NOMO-1 treated with DMSO at 0.1 percent for 48 hours (cell line): Measurements from ENCODE around the gene MTRR.
"Not testable (repeated sequence)": the region's sequence is repeated elsewhere in the genome, so short reads cannot be mapped to it uniquely, and the experiment has no call there.

Experiments used
- DNase-seq: peaks from one replicate; lab custom pipeline; 2025; ENCODE audit not compliant: unreplicated experiment; lab: John Stamatoyannopoulos, UW

Gene MTRR

DNA sequence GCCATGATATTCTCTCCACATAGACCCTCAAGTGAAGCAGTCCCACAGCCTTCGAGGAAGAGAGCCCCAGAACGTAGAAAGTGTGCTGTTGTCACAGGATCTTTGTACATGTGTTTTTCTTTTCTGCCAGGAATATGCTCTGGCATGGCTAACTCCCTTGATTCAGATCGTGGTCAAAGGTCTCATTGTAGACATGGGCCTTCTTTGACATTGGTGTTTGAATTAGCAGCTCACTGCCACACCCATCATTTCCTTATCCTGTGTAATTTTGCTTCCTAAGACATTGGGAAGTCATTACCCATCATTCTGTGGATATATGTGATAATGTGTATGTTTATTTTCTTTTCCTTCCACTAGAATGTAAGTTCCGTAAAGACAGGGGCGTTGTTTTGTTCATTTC is 25.5 kb downstream of the MTRR start:
- DNase-seq: no peak

DNA sequence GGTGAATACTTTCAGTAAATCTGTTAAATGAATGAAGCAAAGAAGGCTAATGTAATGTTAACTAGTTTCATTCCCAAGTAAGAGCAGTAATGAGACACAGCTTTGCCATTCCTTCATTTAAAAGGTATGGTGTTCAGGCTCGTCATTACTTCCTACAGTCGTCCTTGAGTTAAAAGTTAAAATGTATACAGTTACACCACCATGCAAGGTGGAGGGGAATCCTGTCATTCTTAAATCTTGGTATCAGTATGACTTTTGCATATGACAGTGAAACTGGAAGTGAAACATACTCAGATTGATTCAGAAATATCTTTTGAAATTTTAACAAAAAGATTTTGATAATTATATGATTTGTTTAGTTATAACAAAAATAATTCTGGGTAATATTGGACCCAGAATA is 25.9 kb downstream of the MTRR start:
- DNase-seq: no peak

DNA sequence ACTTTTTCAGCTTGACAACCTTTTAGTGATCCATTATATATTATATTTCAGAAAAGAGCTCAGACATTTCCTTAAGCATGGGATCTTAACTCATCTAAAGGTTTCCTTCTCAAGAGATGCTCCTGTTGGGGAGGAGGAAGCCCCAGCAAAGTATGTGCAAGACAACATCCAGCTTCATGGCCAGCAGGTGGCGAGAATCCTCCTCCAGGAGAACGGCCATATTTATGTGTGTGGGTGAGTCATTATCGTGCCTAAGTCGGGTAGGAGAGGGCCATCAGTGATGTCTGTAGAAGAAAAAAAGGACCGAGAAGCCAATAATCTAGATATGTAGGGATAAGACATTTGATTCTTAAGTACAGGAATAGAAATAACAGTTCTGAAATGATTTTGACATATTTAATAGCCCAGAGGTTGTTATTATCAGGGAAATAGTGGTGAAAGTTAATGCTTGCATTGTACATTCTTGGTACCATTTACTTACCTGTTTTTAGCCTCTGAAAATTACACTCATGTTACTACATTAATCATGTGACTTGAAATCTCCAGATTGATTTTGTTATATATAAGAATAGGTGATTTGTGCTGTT is 28.2 kb downstream of the MTRR start:
- DNase-seq: peak; percentile 63

DNA sequence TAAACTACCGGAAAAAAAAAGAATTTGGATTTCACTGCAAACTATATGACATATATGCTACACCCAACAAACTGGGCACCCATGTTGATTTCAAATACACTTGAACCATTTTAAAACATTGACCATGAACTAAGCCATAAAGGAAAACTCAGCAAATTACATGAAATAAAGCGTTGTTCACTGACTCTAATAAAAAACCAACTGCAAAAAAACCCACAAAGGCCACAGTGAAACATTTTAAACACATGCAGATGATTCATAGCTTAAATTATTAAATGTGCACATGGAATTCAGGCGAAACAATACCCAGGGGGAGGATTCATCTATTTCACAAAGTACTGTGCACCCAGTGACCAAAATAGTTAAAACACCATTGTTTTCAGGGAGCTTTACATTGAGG is 33.3 kb downstream of the MTRR start:
- DNase-seq: no peak

DNA sequence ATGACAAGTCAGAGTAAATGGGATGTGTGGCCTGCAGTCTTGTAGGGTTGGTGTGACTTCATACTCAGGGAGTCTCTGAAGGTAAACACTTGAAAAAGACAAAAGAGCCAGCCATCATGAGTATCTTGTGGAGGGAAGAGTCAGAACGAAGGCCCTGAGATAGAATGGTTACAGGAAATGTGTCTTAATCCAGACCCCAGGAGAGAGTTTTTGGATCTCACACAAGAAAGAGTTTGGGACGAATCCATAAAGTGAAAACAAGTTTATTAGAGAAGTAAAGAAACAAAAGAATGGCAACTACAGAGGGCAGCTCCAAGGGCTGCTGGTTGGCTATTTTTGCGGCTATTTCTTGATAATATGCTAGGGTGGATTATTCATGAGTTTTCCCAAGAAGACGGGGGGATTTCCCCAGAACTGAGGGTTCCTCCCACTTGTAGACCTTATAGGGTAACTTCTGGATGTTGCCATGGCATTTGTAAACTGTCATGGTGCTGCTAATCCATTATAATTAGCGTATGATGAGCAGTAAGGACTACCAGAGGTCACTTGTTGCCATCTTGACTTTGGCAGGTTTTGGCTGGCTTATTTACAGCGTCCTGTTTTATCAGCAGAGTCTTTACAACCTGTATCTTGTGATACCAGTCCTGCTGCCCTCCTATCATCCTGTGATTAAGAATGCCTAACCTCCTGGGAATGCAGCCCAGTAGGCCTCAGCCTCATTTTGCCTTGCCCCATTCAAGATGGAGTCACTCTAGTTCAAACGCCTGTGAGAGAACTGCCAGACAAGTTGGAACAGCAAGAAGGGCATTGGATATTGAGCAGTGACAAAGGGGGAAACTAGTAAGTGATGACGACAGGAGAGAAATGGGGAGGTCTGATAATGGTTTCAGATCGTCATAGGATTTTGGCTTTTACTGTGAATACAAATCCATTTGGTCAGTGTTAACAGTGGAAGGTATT is 34.0 kb downstream of the MTRR start:
- no peak for DNase-seq

DNA sequence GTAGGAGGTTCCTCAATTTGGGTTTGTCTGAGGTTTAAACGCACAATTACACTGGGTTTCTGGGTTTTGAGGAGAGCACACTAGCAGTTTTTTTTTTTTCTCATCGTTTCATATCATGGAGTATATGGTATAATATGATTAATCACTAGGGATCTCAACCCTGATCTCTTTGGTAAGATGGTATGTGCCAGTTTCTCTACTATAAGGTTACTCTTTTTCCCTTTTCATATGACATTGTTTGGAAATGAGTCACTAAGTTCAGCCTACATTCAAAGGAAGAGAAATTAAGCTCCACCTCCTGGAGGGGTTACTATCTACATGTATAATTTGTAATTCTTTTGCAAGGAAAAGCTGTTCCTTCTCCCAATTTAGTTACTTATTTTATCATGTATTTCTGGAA is 35.2 kb downstream of the MTRR start:
- no peak for DNase-seq

DNA sequence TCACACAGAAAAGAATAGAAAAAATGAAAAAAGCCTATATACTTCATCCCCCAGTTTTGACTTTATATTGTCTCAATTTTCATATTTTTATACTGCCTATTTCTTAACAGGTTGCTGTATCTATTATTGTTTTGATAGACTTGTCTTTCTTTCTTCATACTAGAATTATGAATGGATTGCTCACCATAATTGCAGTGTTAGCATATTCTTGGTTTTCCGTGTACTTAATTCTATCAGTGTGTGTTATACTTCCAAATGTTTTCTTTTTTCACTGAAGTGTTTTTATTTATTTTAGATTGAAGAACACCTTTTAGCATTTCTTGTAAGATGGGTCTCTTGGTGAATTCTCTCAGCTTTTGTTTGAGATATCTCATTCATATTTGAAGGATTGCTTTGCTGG is 38.7 kb downstream of the MTRR start:
- no peak for DNase-seq

DNA sequence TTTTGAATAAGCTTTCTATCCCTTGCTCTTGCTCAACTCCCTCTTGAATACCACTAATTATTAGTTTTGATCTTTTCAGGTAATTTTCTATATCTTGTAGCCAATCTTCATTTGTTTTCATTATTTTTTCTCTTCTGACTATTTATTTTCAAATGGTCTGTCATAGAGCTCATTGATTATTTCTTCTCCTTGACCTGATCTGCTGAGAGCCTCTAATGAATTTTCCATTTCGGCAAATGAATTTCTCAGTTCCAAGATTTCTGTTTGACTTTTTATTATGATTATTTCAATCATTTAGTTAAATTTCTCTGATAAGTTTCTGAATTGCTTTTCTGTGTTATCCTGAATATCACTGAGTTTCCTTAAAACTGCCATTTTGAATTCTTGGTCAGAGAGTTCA is 39.4 kb downstream of the MTRR start:
- DNase-seq: no peak

DNA sequence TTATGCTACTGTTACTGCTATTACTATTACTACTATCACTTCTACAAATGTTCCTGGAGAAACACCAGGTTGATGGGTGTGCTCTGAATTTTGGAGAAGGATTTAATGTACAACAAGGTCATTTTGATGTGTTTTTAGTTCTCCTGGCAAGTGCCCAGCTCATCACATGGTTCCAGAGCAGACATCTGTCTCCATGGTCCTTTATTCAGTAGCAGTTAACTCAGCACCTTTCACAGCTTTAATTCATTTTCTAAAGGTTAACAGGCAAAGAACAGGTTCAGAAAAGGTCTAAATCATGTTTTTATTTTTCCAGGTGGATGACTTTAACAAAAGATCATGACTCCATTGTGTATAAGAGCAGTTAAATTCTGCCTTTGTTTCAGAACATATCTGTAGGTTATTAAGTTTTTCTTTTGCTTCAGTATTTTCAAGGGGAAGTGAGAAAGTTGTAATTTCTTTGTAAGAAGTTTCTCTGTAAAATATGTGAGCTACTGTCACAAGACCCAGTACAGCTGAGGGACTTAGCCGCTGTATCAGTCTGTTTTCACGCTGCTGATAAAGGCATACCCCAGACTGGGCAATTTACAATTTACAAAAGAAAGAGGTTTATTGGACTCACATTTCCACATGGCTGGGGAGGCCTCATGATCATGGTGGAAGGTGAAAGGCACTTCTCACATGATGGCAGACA is 41.9 kb downstream of the MTRR start:
- DNase-seq: no peak

DNA sequence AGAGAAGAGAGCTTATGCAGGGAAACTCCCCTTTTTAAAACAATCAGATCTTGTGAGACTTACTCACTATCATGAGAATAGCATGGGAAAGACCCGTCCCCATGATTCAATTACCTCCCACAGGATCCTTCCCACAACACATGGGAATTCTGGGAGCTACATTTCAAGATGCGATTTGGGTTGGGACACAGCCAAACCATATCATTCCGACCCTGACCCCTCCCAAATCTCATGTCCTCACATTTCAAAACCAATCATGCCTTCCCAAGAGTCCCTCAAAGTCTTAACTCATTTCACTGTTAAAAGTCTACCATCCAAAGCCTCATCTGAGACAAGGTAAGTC is 42.5 kb downstream of the MTRR start:
- not testable (repeated sequence) for DNase-seq

DNA sequence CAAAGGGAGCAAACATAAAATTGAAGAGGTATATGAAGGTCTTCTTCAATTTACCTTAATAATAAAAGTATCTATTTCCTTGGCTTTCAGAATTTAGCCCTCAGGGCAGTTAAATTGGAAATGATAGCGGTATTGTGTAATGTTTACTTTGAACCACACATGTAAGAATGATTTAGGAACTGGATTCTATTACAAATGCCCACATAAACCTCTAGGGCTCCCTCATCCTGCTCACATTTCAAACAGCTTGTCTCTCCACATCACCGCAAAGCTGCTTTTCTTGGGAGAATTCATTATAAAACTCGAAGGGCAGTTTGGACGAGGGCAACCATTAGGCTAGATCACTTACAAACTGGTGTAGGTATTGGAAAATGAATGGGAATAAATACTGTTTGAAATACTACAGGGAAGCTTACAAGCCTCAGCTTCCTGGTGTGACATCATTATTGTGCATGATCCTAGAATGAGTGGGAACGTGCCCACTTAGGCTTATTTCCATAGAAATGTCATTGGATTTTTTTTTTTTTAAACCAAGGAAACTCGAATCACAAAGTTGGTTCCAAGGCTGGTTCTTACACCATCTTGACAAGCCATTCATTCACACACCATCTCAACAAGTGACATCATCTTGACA is 47.3 kb downstream of the MTRR start:
- DNase-seq: peak; percentile 55

DNA sequence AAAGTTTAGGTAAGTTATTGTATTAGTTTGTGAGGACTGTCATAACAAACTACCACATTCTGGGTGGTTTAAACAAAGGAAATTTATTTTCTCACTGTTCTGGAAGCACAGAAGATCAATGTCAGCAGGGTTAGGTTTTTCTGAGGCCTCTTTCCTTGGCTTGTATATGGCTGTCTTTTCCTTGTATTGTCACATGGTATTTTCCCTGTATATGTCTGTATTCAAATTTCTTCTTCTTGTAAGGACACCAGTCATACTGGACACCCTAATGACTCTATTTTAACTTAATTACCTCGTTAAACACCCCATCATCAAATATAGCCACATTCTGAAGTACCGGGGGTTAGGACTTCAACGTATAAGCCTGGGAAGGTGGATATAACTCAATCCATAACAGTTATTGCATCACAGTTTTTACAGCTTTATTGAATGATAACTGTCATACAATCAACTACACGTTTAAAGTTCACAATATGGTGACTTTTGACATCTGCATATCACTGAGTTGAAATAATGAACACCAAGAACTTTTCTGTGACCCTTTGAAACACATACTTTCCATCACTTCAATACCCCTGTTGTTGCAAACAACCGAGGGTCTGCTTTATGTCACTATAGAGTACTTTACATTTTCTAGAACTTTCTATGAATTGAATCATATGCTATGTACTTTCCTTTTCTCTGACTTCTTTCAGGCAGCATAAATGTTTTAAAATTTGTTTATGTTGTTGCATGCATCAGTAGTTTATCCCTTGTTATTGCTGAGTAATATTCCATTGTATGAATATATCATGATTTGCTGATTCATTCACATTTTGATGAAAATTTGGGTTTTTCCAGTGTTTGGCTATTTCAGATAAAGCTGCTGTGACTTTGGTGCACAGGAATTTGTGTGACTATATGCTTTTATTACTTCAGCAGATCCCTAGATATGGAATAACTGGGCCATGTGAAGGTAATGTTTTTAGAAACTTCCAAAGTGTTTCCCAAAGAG is 48.5 kb downstream of the MTRR start:
- no peak for DNase-seq

DNA sequence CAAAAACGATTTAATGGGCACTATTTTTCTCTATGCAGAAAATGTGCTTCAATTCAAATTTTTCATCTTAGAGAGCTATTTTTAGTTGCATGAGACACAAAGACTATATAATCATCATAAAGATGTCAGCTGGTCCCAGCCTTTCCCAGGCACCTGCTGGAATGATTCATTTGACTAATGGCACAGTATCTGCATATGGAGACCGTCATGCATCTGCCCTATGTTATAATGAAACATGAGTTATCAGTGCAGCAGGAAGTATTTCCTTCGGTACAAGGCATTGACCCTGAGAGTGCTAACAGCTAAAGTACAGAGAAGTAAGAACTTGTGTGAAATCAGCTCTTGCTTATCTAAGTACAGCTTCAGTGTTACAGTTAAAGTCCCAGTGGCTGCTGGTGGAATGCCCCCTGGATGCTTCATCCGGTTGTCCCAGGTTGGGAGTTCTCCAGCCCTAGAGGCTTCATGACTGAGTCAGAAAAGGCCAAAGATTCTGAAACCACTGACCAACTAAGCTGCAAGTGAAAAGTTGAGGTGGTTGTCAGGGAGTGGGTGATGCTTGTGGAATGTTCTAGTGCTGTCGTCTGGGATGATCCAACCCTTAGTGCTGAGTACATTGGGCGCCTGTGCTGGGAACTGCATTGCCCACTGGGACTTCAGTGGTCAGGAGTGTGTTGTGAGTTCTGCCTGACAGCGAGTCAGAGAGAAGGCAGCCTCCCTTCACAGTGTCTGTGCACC is 57.2 kb downstream of the MTRR start:
- no peak for DNase-seq

DNA sequence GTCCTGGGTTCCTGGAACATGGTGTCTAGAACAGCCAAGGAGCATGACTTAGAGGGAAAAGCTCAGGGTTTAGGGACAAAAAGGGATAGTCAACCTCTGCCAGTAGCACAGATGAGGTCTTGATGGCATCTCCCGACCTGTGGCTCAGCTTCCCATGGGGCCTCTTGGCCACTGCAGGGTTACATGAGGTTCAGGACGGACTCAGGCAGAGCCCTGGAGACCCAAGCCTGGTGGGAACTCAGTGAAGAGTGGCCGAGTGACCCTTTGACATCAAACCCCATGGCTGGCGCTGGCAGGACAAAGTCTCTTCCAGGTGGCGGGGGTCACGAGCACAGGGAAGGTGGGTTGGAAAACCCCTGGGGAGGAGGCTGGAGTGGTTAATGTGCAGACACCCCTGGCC is 57.8 kb downstream of the MTRR start:
- no peak for DNase-seq

DNA sequence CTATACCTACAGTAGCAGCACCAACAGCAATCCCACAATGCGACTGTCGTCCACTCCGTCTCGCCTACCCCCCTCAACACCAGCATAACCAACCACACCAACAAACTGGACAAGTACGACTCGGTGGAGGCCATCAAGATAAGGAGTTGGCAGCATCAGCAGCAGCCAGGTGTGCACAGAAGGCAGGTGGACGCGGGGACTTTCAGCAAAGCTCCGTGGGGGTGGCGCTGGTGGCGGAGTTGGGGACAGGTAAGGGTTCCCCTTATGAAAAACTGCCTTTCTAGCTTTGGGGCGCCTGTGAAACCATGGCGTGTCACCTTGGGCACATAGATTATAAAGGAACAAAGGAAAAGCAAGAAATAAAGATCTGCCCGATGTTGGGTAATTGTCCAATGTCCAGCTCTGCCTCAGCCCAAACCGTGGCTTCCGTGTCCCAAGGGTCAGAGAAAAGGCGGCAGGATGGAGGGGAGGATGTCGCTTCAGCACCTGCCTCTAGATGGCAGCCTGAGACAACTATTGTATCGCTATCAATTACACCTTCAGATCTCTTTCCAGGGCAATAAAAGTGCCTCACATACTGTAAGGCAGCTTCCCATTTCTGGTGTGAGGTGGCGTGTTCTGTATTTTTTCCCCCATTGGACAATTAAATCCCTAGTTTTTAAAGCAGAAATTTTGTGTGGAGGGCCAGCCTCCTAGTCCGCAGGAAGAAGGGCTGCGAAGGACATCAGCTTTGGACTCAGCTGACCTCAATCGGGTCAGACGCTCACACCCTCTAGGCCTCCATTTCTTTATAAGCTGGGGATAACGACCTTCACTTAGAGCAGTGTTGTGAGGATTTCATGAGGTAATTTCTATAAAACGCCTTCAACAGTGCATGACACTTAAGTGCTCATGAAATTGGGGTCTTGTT is 58.8 kb downstream of the MTRR start:
- peak; percentile 86 for DNase-seq

DNA sequence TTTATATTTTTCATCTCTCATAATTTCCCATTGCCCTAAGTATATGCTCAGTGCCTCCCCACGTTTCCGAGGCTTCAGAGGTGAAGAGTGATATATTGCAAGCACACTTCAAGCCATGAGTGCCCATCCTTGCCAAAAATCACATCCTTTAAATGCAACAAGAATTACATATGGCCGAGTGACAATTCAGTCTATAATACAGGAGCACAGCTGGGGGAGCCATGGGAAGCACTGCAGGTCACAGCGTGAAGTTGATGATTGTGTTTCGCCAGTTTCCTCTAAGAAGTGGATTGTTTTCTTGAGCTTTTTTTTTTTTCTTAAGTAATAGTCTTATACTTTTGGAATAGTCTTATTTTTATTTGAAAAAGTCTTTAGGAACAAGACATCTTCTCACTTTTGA is 61.1 kb downstream of the MTRR start:
- DNase-seq: no peak

DNA sequence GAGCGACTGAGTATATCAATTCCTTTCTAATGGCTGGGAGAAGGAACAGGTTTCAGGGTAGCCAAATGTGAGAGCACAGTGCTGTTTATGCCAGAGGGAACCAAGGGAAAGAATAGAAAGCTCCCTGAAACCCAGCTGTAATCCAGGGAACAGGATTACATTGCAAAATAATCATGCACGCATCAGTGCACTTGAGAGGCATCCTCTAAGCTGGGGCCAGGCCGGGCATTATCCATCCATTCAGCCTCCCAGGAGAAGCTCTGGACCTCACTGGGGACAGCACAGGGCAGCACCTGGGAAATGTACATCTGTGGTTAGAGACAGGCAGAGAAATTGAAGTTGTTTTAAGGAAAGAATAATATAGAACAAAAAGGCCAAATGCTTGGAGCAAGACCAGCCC is 72.7 kb downstream of the MTRR start:
- no peak for DNase-seq

DNA sequence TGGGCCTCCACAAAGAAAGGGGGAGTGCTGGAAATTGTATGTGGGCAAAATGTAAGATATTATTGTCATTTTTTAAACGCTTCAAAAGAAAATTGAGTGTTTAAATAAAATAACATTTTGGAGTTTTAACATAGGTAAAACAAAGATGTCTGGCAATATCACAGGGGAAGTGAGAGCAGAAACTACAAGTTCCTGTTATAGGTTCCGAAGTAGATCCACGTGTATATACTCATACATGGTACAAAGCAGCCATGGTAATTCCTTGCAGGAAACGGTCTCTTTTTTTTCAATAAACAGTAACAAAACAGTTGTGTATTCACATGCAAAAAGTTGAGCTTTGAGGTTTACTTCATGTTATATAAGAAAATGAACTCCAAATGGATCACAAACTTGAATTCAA is 78.4 kb downstream of the MTRR start:
- no peak for DNase-seq
